T-helper 1 cell treated with Interleukin-12 subunit alpha and Interleukin-12 subunit beta and Interleukin-4 antibody, amounts not matched to agents 30 ng/mL and 1 ng/mL, for 36 hours (primary cell): ENCODE data around the gene NES. TPM values are rescaled to one million over a fixed set of nuclear protein-coding genes. Genes with fewer than 3 reads are reported as not detected.

Experiments
- intact Hi-C: fragments of 100-400 bp; cut with micrococcal nuclease; formaldehyde crosslinking; loops from one replicate; pipeline ENCODE4 v1.15.1; 2024
- total RNA-seq: library from RNA; stranded (reverse); gene quantifications from 2 replicates; pipeline ENCODE4 v1.2.3, GENCODE V29; 2022

NES gene
- total RNA-seq, 1 donor from 2014 or later = 0.07 TPM

GRCh38 chr1:156681196-156681960, 4.2 kb upstream of the NES start:
- intact Hi-C loops = no loop called here

- intact Hi-C loops = no loop called here
Measured at GRCh38 chr1:156680056-156680455, 2.8 kb upstream of the NES start.

- intact Hi-C loops = loop anchor here (1.0 kb wide), 2 partner anchors 18 to 52 kb away; no protein-coding TSS in a partner anchor
Measured at GRCh38 chr1:156677616-156678596, 699 bp upstream of the NES start.

GRCh38 chr1:156676114-156676819, 940 bp downstream of the NES start:
- intact Hi-C loops = no loop called here

GRCh38 chr1:156675210-156676113, 1.7 kb downstream of the NES start:
- intact Hi-C loops = no loop called here

- intact Hi-C loops = no loop called here
Measured at GRCh38 chr1:156673387-156674121, 3.7 kb downstream of the NES start.

- intact Hi-C loops = no loop called here
Measured at GRCh38 chr1:156671804-156672203, 5.4 kb downstream of the NES start.

GRCh38 chr1:156670791-156671190, 6.4 kb downstream of the NES start:
- intact Hi-C loops = no loop called here

- intact Hi-C loops = no loop called here
Measured at GRCh38 chr1:156670359-156670758, 6.8 kb downstream of the NES start.

- intact Hi-C loops = no loop called here
Measured at GRCh38 chr1:156669794-156670193, 7.4 kb downstream of the NES start.

- intact Hi-C loops = no loop called here
Measured at GRCh38 chr1:156668801-156669637, 8.2 kb downstream of the NES start.

- intact Hi-C loops = no loop called here
Measured at GRCh38 chr1:156667968-156668709, 9.1 kb downstream of the NES start.

- intact Hi-C loops = no loop called here
Measured at GRCh38 chr1:156667610-156667967, 9.6 kb downstream of the NES start.

- intact Hi-C loops = no loop called here
Measured at GRCh38 chr1:156666862-156667609, 10.2 kb downstream of the NES start.

- intact Hi-C loops = no loop called here
Measured at GRCh38 chr1:156665539-156665938, 11.7 kb downstream of the NES start.

- intact Hi-C loops = loop anchor here (5.0 kb wide), 1 partner anchor 383 kb away; the partner anchor contains the start of genes SMG5 and TMEM79
Measured at GRCh38 chr1:156664767-156665411, 12.3 kb downstream of the NES start.
